H9 (cell line): Measurements from ENCODE around the gene DMD. TPM values are rescaled to one million over a fixed set of nuclear protein-coding genes. Genes with fewer than 3 reads are reported as not detected.

ENCODE experiments used
- DNase-seq: peaks from one replicate; pipeline ENCODE4 v3.0.0-alpha.2; 2017
- H2AFZ ChIP-seq: one replicate; pipeline ENCODE4 v1.6.1; 2013; ENCODE audit warnings: mild to moderate bottlenecking, low read length, control low read depth, moderate library complexity
- H2AK5ac ChIP-seq: 2 replicates; pipeline ENCODE4 v1.6.1; 2013; ENCODE audit warnings: low read length, control low read depth, mixed read lengths; ENCODE audit not compliant: insufficient read length
- H2BK120ac ChIP-seq: one replicate; pipeline ENCODE4 v1.6.1; 2013; ENCODE audit warnings: low read depth, mild to moderate bottlenecking, low read length, control low read depth, inconsistent platforms; ENCODE audit not compliant: poor library complexity, severe bottlenecking
- H2BK12ac ChIP-seq: 2 replicates; pipeline ENCODE4 v1.6.1; 2013; ENCODE audit warnings: low read length, control low read depth, mixed read lengths, low read depth; ENCODE audit not compliant: insufficient read length
- H2BK15ac ChIP-seq: 2 replicates; pipeline ENCODE4 v1.6.1; 2013; ENCODE audit warnings: low read depth, low read length, control low read depth
- H2BK20ac ChIP-seq: one replicate; pipeline ENCODE4 v1.6.1; 2013; ENCODE audit warnings: low read depth, mild to moderate bottlenecking, low read length, control low read depth, inconsistent platforms; ENCODE audit not compliant: poor library complexity, severe bottlenecking
- H2BK5ac ChIP-seq: 2 replicates; pipeline ENCODE4 v1.6.1; 2013; ENCODE audit warnings: low read length, control low read depth, mixed read lengths; ENCODE audit not compliant: insufficient read length
- H3K14ac ChIP-seq: 2 replicates; pipeline ENCODE4 v1.6.1; 2013; ENCODE audit warnings: low read length, control low read depth; ENCODE audit not compliant: insufficient read depth
- H3K18ac ChIP-seq: 2 replicates; pipeline ENCODE4 v1.6.1; 2013; ENCODE audit warnings: low read depth, mild to moderate bottlenecking, mixed read lengths, low read length, control low read depth; ENCODE audit not compliant: insufficient read length
- H3K23ac ChIP-seq: 2 replicates; pipeline ENCODE4 v1.6.1; 2013; ENCODE audit warnings: low read length, control low read depth, mixed read lengths, low read depth; ENCODE audit not compliant: insufficient read length
- H3K23me2 ChIP-seq: 2 replicates; pipeline ENCODE4 v1.6.1; 2013; ENCODE audit warnings: low read depth, mild to moderate bottlenecking, mixed read lengths, low read length, control low read depth; ENCODE audit not compliant: insufficient read length, poor library complexity, severe bottlenecking
- H3K27ac ChIP-seq: 2 replicates; pipeline ENCODE4 v1.5.1; 2013; ENCODE audit warnings: low read length, control low read depth, mixed read lengths, low read depth; ENCODE audit not compliant: insufficient read length
- H3K27me3 ChIP-seq: 2 replicates; pipeline ENCODE4 v1.6.1; 2013; ENCODE audit warnings: low read length, control low read depth, inconsistent platforms; ENCODE audit not compliant: insufficient read depth
- H3K4ac ChIP-seq: 2 replicates; pipeline ENCODE4 v1.6.1; 2013; ENCODE audit warnings: low read depth, mild to moderate bottlenecking, control low read depth, inconsistent platforms, low read length, moderate library complexity
- H3K4me1 ChIP-seq: 2 replicates; pipeline ENCODE4 v1.6.1; 2013; ENCODE audit warnings: low read length, control low read depth, inconsistent platforms; ENCODE audit not compliant: insufficient read depth
- H3K4me2 ChIP-seq: 2 replicates; pipeline ENCODE4 v1.6.1; 2013; ENCODE audit warnings: low read length, control low read depth, mixed read lengths; ENCODE audit not compliant: insufficient read length, insufficient read depth
- H3K56ac ChIP-seq: 2 replicates; pipeline ENCODE4 v1.6.1; 2013; ENCODE audit warnings: low read depth, mild to moderate bottlenecking, mixed read lengths, low read length, control low read depth; ENCODE audit not compliant: insufficient read length
- H3K79me1 ChIP-seq: 2 replicates; pipeline ENCODE4 v1.6.1; 2013; ENCODE audit warnings: low read depth, mild to moderate bottlenecking, moderate library complexity, low read length, control low read depth, inconsistent platforms; ENCODE audit not compliant: insufficient read depth, poor library complexity, severe bottlenecking
- H3K79me2 ChIP-seq: 2 replicates; pipeline ENCODE4 v1.6.1; 2013; ENCODE audit warnings: low read length, control low read depth, inconsistent platforms; ENCODE audit not compliant: insufficient read depth
- H3K9ac ChIP-seq: 2 replicates; pipeline ENCODE4 v1.6.1; 2013; ENCODE audit warnings: low read length, control low read depth, mixed read lengths; ENCODE audit not compliant: insufficient read length; ENCODE audit errors: extremely low read depth
- H3K9me3 ChIP-seq: one replicate; pipeline ENCODE4 v1.6.1; 2013; ENCODE audit warnings: low read depth, low read length, inconsistent platforms; ENCODE audit not compliant: control insufficient read depth
- H3T11ph ChIP-seq: one replicate; pipeline ENCODE4 v1.6.1; 2013; ENCODE audit warnings: mild to moderate bottlenecking, low read length, control low read depth, inconsistent platforms
- H4K20me1 ChIP-seq: one replicate; pipeline ENCODE4 v1.6.1; 2013; ENCODE audit not compliant: control insufficient read depth, insufficient read length, insufficient read depth
- H4K5ac ChIP-seq: 2 replicates; pipeline ENCODE4 v1.6.1; 2013; ENCODE audit warnings: low read depth, mild to moderate bottlenecking, mixed read lengths, low read length, control low read depth; ENCODE audit not compliant: insufficient read length
- H4K8ac ChIP-seq: replicated peaks from 2 replicates; pipeline ENCODE4 v1.6.1; 2013; ENCODE audit warnings: low read length, control low read depth, mixed read lengths, low read depth; ENCODE audit not compliant: insufficient read length
- H4K91ac ChIP-seq: 2 replicates; pipeline ENCODE4 v1.6.1; 2013; ENCODE audit warnings: low read depth, mild to moderate bottlenecking, moderate library complexity, mixed read lengths, low read length, control low read depth; ENCODE audit not compliant: insufficient read length
- H3K27ac Mint-ChIP-seq, 3 experiments: 2 replicates in 2 of 3; 3 replicates in 1 of 3; pipeline ENCODE4 v1.8.0; 2020 to 2021; ENCODE audit warnings: mixed read lengths in 3 of 3, mild to moderate bottlenecking in 1 of 3, moderate library complexity in 1 of 3
- H3K27me3 Mint-ChIP-seq: 2 replicates; pipeline ENCODE4 v1.8.0; 2021; ENCODE audit warnings: low read depth, mild to moderate bottlenecking, moderate library complexity, mixed read lengths
- H3K36me3 Mint-ChIP-seq, 3 experiments: 2 replicates in 2 of 3; 3 replicates in 1 of 3; pipeline ENCODE4 v1.8.0; 2020 to 2021; ENCODE audit warnings: low read depth in 3 of 3, mixed read lengths in 3 of 3; ENCODE audit not compliant: insufficient read depth in 1 of 3
- H3K4me1 Mint-ChIP-seq, 2 experiments: 2 replicates each; pipeline ENCODE4 v1.8.0; 2020; ENCODE audit warnings: mixed read lengths in 2 of 2
- H3K4me3 Mint-ChIP-seq, 2 experiments: 2 replicates in 1 of 2; 3 replicates in 1 of 2; pipeline ENCODE4 v1.8.0; 2020 to 2021; ENCODE audit warnings: mild to moderate bottlenecking in 2 of 2, mixed read lengths in 2 of 2, moderate library complexity in 1 of 2
- H3K9me3 Mint-ChIP-seq, 2 experiments: 2 replicates in 1 of 2; 3 replicates in 1 of 2; pipeline ENCODE4 v1.8.0; 2020; ENCODE audit warnings: mild to moderate bottlenecking in 2 of 2, mixed read lengths in 2 of 2, moderate library complexity in 1 of 2
- CTCF ChIP-seq: fragments of 200-600 bp; sonication (generic); conservative IDR thresholded peaks from 3 replicates; pipeline ENCODE4 v1.8.0; 2021; ENCODE audit warnings: antibody characterized with exemption, mild to moderate bottlenecking
- WGBS: extraction: QIAGEN DNeasy Blood & Tissue Kit; methylation state at CpG from one replicate; pipeline ENCODE4 v1.1.7; 2013; ENCODE audit warnings: missing lambda C conversion rate, low lambda C conversion rate, mixed read lengths; ENCODE audit not compliant: insufficient read length; ENCODE audit errors: extremely low coverage; 5-methylcytosine and 5-hydroxymethylcytosine counted together
- total RNA-seq: library from RNA; stranded (reverse); gene quantifications from 2 replicates; pipeline ENCODE4 v1.2.1, GENCODE V29; 2021

The DMD gene
- total RNA-seq, 1 experiment from 2014 or later: 3.8 TPM

DNA sequence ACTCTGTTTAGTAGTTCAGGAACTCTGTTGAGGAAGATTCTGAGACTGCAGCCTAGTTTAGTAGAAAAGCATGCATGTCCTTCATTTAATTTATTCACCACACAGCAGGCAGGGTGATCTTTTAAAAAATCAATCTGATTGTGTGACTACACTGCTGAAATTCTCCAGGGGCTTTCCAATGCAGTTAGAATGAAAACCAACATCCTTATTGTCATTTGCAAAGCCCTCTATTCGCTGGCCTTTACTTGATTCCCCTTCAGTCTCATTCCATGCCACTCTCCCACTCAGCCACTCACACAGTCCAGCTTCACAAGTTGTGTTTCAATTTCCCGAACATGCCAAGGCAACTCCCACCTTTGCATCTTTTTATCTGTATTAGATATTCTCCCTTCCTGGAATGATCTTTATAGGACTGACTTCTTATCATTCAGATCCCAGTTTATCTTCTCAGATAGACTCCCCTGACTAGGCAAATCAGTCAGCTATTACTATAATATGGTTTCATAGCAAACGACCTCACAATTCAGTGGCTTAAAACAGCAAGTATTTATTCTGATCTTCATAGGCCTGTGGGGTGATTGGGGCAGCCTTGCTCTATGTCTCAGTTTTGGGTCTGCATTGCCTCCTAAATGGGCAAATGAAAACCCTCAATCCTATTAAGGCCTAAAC lies 2118.2 kb downstream of the DMD start:
- H3K56ac ChIP-seq: no peak overlapping the region
- Mint-ChIP-seq H3K4me1 (no peaks in the 10 kb centered on the region), H3K9me3 (peaks cover 62 to 77% of the 10 kb centered on the region in 2 experiments), H3K36me3 (peaks cover 4 to 9% (median 7%) of the 10 kb centered on the region in 3 experiments; a peak in 4 of 7 replicates), H3K27ac (no peak overlapping the region), H3K27me3 (no peaks in the 10 kb centered on the region), H3K4me3 (no peak overlapping the region)
- no peaks in the 10 kb centered on the region for H3K4me1 ChIP-seq
- H3K9me3 ChIP-seq: no peaks in the 10 kb centered on the region
- no peaks in the 10 kb centered on the region for H3K79me2 ChIP-seq
- H4K8ac ChIP-seq: no peak overlapping the region
- no peaks in the 10 kb centered on the region for H3K23me2 ChIP-seq
- H3K23ac ChIP-seq: no peak overlapping the region
- H2AK5ac ChIP-seq: no peak overlapping the region
- no peak overlapping the region for H3K4ac ChIP-seq
- H3K18ac ChIP-seq: no peak overlapping the region
- no CpG with 5 or more reads among the region's 3 CpGs for WGBS
- H2BK5ac ChIP-seq: no peak overlapping the region
- H4K20me1 ChIP-seq: no peaks in the 10 kb centered on the region
- no peak overlapping the region for H4K91ac ChIP-seq
- no peaks in the 10 kb centered on the region for H3K27me3 ChIP-seq
- no peak overlapping the region for H2AFZ ChIP-seq
- no peaks in the 10 kb centered on the region for H3K79me1 ChIP-seq
- H2BK120ac ChIP-seq: no peak overlapping the region
- H2BK12ac ChIP-seq: no peak overlapping the region
- no peak for TF ChIP-seq CTCF
- H2BK20ac ChIP-seq: no peak overlapping the region
- no peak overlapping the region for H3K27ac ChIP-seq
- H4K5ac ChIP-seq: no peak overlapping the region
- H3K9ac ChIP-seq: no peak overlapping the region
- no peak for DNase-seq
- H3K4me2 ChIP-seq: no peak overlapping the region
- no peak overlapping the region for H3K14ac ChIP-seq
- no peak overlapping the region for H2BK15ac ChIP-seq
- no peak overlapping the region for H3T11ph ChIP-seq
